Astrocyte of the hippocampus (primary cell): ENCODE measurements around the gene LRSAM1.

Experiments used
- DNase-seq: peaks from one replicate; pipeline ENCODE4 v3.0.0; 2011; ENCODE audit warnings: low read depth, low spot score

LRSAM1 gene

GRCh38 chr9:127516835-127517607, 65.7 kb downstream of the LRSAM1 start:
- DNase-seq, result no peak

GRCh38 chr9:127517620-127518019, 66.3 kb downstream of the LRSAM1 start:
- DNase-seq, result no peak

- DNase-seq, result no peak
Measured at GRCh38 chr9:127518091-127518856, 67.0 kb downstream of the LRSAM1 start.

GRCh38 chr9:127519301-127520166, 68.2 kb downstream of the LRSAM1 start:
- DNase-seq, result peak; percentile 99

- DNase-seq, result peak; percentile 89
Measured at GRCh38 chr9:127520941-127521918, 69.9 kb downstream of the LRSAM1 start.

GRCh38 chr9:127521919-127522304, 70.6 kb downstream of the LRSAM1 start:
- DNase-seq, result peak; percentile 64

GRCh38 chr9:127522727-127523126, 71.4 kb downstream of the LRSAM1 start:
- DNase-seq, result no peak

- peak; percentile 64 for DNase-seq
Measured at GRCh38 chr9:127523312-127523851, 72.1 kb downstream of the LRSAM1 start.

GRCh38 chr9:127524373-127524772, 73.1 kb downstream of the LRSAM1 start:
- DNase-seq, result peak; percentile 88

- DNase-seq, result peak; percentile 66
Measured at GRCh38 chr9:127525401-127526188, 74.3 kb downstream of the LRSAM1 start.

- no peak for DNase-seq
Measured at GRCh38 chr9:127526655-127527559, 75.6 kb downstream of the LRSAM1 start.

GRCh38 chr9:127527560-127528268, 76.4 kb downstream of the LRSAM1 start:
- DNase-seq, result no peak

GRCh38 chr9:127528422-127529251, 77.3 kb downstream of the LRSAM1 start:
- DNase-seq, result no peak

- no peak for DNase-seq
Measured at GRCh38 chr9:127529671-127530070, 78.4 kb downstream of the LRSAM1 start.

- DNase-seq, result no peak
Measured at GRCh38 chr9:127530206-127530941, 79.1 kb downstream of the LRSAM1 start.

- DNase-seq, result no peak
Measured at GRCh38 chr9:127531676-127532075, 80.4 kb downstream of the LRSAM1 start.
